AG08396 (cell line): ENCODE results near the gene PDPN.

Experiments
- DNase-seq: peaks from one replicate; pipeline ENCODE4 v3.0.0; 2012; ENCODE audit warnings: low spot score, mixed read lengths

PDPN gene

GRCh38 chr1:13577846-13578245, 5.8 kb upstream of the PDPN start:
- DNase-seq: no peak

- no peak for DNase-seq
Observed at GRCh38 chr1:13581446-13581845, 2.2 kb upstream of the PDPN start.

GRCh38 chr1:13582713-13583443, 754 bp upstream of the PDPN start:
- no peak for DNase-seq

- DNase-seq: no peak
Observed at GRCh38 chr1:13583966-13584791, 547 bp downstream of the PDPN start.

- no peak for DNase-seq
Observed at GRCh38 chr1:13584876-13585611, 1.4 kb downstream of the PDPN start.

- DNase-seq: no peak
Observed at GRCh38 chr1:13585612-13585991, 2.0 kb downstream of the PDPN start.

- no peak for DNase-seq
Observed at GRCh38 chr1:13586001-13586400, 2.4 kb downstream of the PDPN start.

- no peak for DNase-seq
Observed at GRCh38 chr1:13587256-13588030, 3.8 kb downstream of the PDPN start.

GRCh38 chr1:13588946-13589796, 5.5 kb downstream of the PDPN start:
- no peak for DNase-seq

GRCh38 chr1:13590486-13590885, 6.9 kb downstream of the PDPN start:
- DNase-seq: no peak

- DNase-seq: no peak
Observed at GRCh38 chr1:13593511-13594131, 10.0 kb downstream of the PDPN start.

- DNase-seq: no peak
Observed at GRCh38 chr1:13595411-13595810, 11.8 kb downstream of the PDPN start.

GRCh38 chr1:13597166-13597565, 13.5 kb downstream of the PDPN start:
- DNase-seq: no peak

GRCh38 chr1:13600762-13601453, 17.3 kb downstream of the PDPN start:
- DNase-seq: no peak

GRCh38 chr1:13604176-13604575, 20.5 kb downstream of the PDPN start:
- no peak for DNase-seq

GRCh38 chr1:13604721-13605120, 21.1 kb downstream of the PDPN start:
- no peak for DNase-seq

- DNase-seq: no peak
Observed at GRCh38 chr1:13605159-13605558, 21.5 kb downstream of the PDPN start.

- DNase-seq: no peak
Observed at GRCh38 chr1:13607002-13607401, 23.4 kb downstream of the PDPN start.

GRCh38 chr1:13616234-13616633, 32.6 kb downstream of the PDPN start:
- DNase-seq: no peak

GRCh38 chr1:13617108-13617507, 33.5 kb downstream of the PDPN start:
- DNase-seq: no peak
